Neuronal stem cell (in vitro differentiated cells): Measurements from ENCODE around the gene GPRIN1.

Experiments used
- DNase-seq: peaks from one replicate; pipeline ENCODE4 v3.0.0-alpha.2; 2013; ENCODE audit warnings: low spot score
- H2AFZ ChIP-seq: one replicate; pipeline ENCODE4 v1.6.1; 2013; ENCODE audit warnings: mild to moderate bottlenecking, low read length, inconsistent platforms
- H2AK5ac ChIP-seq: 2 replicates; pipeline ENCODE4 v1.6.1; 2013; ENCODE audit warnings: low read depth, mild to moderate bottlenecking, inconsistent platforms, low read length, moderate library complexity, mixed read lengths
- H2BK120ac ChIP-seq: 2 replicates; pipeline ENCODE4 v1.6.1; 2013; ENCODE audit warnings: low read depth, mild to moderate bottlenecking, inconsistent platforms, low read length, moderate library complexity, mixed read lengths
- H2BK12ac ChIP-seq: one replicate; pipeline ENCODE4 v1.6.1; 2013; ENCODE audit warnings: low read length, inconsistent platforms
- H2BK15ac ChIP-seq: 2 replicates; pipeline ENCODE4 v1.6.1; 2013; ENCODE audit warnings: mild to moderate bottlenecking, low read length, inconsistent platforms, mixed read lengths
- H2BK5ac ChIP-seq: one replicate; pipeline ENCODE4 v1.6.1; 2013; ENCODE audit warnings: inconsistent platforms, mild to moderate bottlenecking, low read length, moderate library complexity
- H3K14ac ChIP-seq: one replicate; pipeline ENCODE4 v1.6.1; 2013; ENCODE audit warnings: low read length, inconsistent platforms
- H3K18ac ChIP-seq: 2 replicates; pipeline ENCODE4 v1.6.1; 2013; ENCODE audit warnings: low read length, inconsistent platforms
- H3K23ac ChIP-seq: 2 replicates; pipeline ENCODE4 v1.6.1; 2013; ENCODE audit warnings: low read depth, mild to moderate bottlenecking, mixed read lengths, low read length, inconsistent platforms; ENCODE audit not compliant: poor library complexity
- H3K27ac ChIP-seq: replicated peaks from 3 replicates; pipeline ENCODE4 v1.5.1; 2013; ENCODE audit warnings: low read length, inconsistent platforms
- H3K27me3 ChIP-seq, 3 experiments: 2 replicates each; pipeline ENCODE4 v1.6.1; 2013; ENCODE audit warnings: low read length in 3 of 3, mild to moderate bottlenecking in 2 of 3, inconsistent platforms in 1 of 3, low read depth in 1 of 3, mixed read lengths in 1 of 3, moderate library complexity in 1 of 3; ENCODE audit not compliant: control insufficient read depth in 3 of 3, insufficient read depth in 3 of 3
- H3K36me3 ChIP-seq, 2 donors: replicated peaks in 1 of 2; 2 replicates each; pipeline ENCODE4 v1.6.1; 2013; ENCODE audit warnings: low read length in 2 of 2; ENCODE audit not compliant: control insufficient read depth in 2 of 2, insufficient read depth in 2 of 2
- H3K4ac ChIP-seq: 2 replicates; pipeline ENCODE4 v1.6.1; 2013; ENCODE audit warnings: inconsistent platforms, mild to moderate bottlenecking, low read length, moderate library complexity
- H3K4me1 ChIP-seq, 2 donors: 1 replicate in 1 of 2; 2 replicates in 1 of 2; pipeline ENCODE4 v1.6.1; 2013; ENCODE audit warnings: low read length in 2 of 2, low read depth in 1 of 2; ENCODE audit not compliant: control insufficient read depth in 2 of 2, insufficient read depth in 1 of 2
- H3K4me2 ChIP-seq: one replicate; pipeline ENCODE4 v1.6.1; 2013; ENCODE audit warnings: mild to moderate bottlenecking, low read length, inconsistent platforms; ENCODE audit not compliant: insufficient read depth, poor library complexity, severe bottlenecking
- H3K4me3 ChIP-seq, 2 donors: 2 replicates each; pipeline ENCODE4 v1.5.1; 2013; ENCODE audit warnings: low read length in 2 of 2, mild to moderate bottlenecking in 2 of 2, inconsistent platforms in 1 of 2, moderate library complexity in 1 of 2
- H3K79me1 ChIP-seq: one replicate; pipeline ENCODE4 v1.6.1; 2013; ENCODE audit warnings: low read depth, mild to moderate bottlenecking, inconsistent platforms, low read length, moderate library complexity
- H3K9ac ChIP-seq: one replicate; pipeline ENCODE4 v1.6.1; 2013; ENCODE audit warnings: mild to moderate bottlenecking, low read depth, low read length, inconsistent platforms; ENCODE audit not compliant: poor library complexity
- H3K9me3 ChIP-seq, 2 donors: replicated peaks in 1 of 2; 2 replicates each; pipeline versions ENCODE3 to v1.6.1; 2013; ENCODE audit warnings: low read length in 2 of 2, mild to moderate bottlenecking in 2 of 2, inconsistent platforms in 1 of 2, low read depth in 1 of 2, mixed read lengths in 1 of 2, moderate library complexity in 1 of 2; ENCODE audit not compliant: control insufficient read depth in 2 of 2, insufficient read depth in 1 of 2
- H4K8ac ChIP-seq: one replicate; pipeline ENCODE4 v1.6.1; 2013; ENCODE audit warnings: low read depth, mild to moderate bottlenecking, inconsistent platforms, low read length, moderate library complexity
- H4K91ac ChIP-seq: one replicate; pipeline ENCODE4 v1.6.1; 2013; ENCODE audit warnings: low read length, low read depth, mild to moderate bottlenecking, inconsistent platforms; ENCODE audit not compliant: poor library complexity
- WGBS, 2 donors: extraction: QIAGEN DNeasy Blood & Tissue Kit; methylation state at CpG; one replicate each; pipeline ENCODE4 v1.1.7; 2013; ENCODE audit warnings: missing lambda C conversion rate in 2 of 2, mixed read lengths in 1 of 2; ENCODE audit not compliant: insufficient read length in 2 of 2, insufficient replicate concordance in 1 of 2; ENCODE audit errors: extremely low coverage in 2 of 2; 5-methylcytosine and 5-hydroxymethylcytosine counted together

Gene GPRIN1

GRCh38 chr5:176619569-176620332 lies 9.8 kb upstream of the GPRIN1 start:
- Histone ChIP-seq H3K23ac (peak overlapping the region; percentile 93), H3K36me3 (no peaks in the 10 kb centered on the region), H3K79me1 (no peaks in the 10 kb centered on the region), H3K27ac (no peak overlapping the region), H4K91ac (no peak overlapping the region), H3K14ac (peak overlapping the region; percentile 71), H3K9me3 (peaks cover 0 to 6% of the 10 kb centered on the region in 2 donors), H2BK5ac (no peak overlapping the region), H3K9ac (peak overlapping the region; percentile 9), H3K18ac (peak overlapping the region; percentile 84), H3K4ac (peak overlapping the region; percentile 46), H2BK12ac (no peak overlapping the region), H4K8ac (peak overlapping the region; percentile 82), H2BK120ac (no peak overlapping the region), H2AFZ (peak overlapping the region; percentile 65), H3K4me3 (peak overlapping the region in 1 of 2 donors; percentile 64), H3K4me1 (peaks cover 8 to 23% of the 10 kb centered on the region in 2 donors), H3K27me3 (peaks cover 14 to 84% (median 49%) of the 10 kb centered on the region in 3 experiments), H2BK15ac (peak overlapping the region; percentile 78), H3K4me2 (peak overlapping the region; percentile 48), H2AK5ac (peak overlapping the region; percentile 60)
- no CpG with 5 or more reads among the region's 59 CpGs for WGBS, 2 donors
- no peak for DNase-seq

GRCh38 chr5:176619203-176619568 lies 9.2 kb upstream of the GPRIN1 start:
- H2BK15ac ChIP-seq = no peak overlapping the region
- H3K4me3 ChIP-seq = peak overlapping the region in 1 of 2 donors; percentile 64
- H3K23ac ChIP-seq = peak overlapping the region; percentile 93
- H3K4me2 ChIP-seq = peak overlapping the region; percentile 48
- H3K4ac ChIP-seq = no peak overlapping the region
- no peak overlapping the region for H2BK120ac ChIP-seq
- H3K27ac ChIP-seq = no peak overlapping the region
- H2BK5ac ChIP-seq = no peak overlapping the region
- H3K4me1 ChIP-seq = peaks cover 8 to 25% of the 10 kb centered on the region in 2 donors
- no peak overlapping the region for H2BK12ac ChIP-seq
- H3K18ac ChIP-seq = no peak overlapping the region
- H3K14ac ChIP-seq = no peak overlapping the region
- H3K9me3 ChIP-seq = peaks cover 0 to 6% of the 10 kb centered on the region in 2 donors
- peak; percentile 89 for DNase-seq
- peak overlapping the region; percentile 60 for H2AK5ac ChIP-seq
- H4K91ac ChIP-seq = no peak overlapping the region
- WGBS, 2 donors = no CpG with 5 or more reads among the region's 31 CpGs
- H3K27me3 ChIP-seq = peaks cover 14 to 83% (median 49%) of the 10 kb centered on the region in 3 experiments
- no peaks in the 10 kb centered on the region for H3K79me1 ChIP-seq
- peak overlapping the region; percentile 57 for H3K9ac ChIP-seq
- H4K8ac ChIP-seq = no peak overlapping the region
- no peaks in the 10 kb centered on the region for H3K36me3 ChIP-seq
- H2AFZ ChIP-seq = peak overlapping the region; percentile 82

- H3K79me1 ChIP-seq = no peaks in the 10 kb centered on the region
- H3K14ac ChIP-seq = no peak overlapping the region
- peaks cover 8 to 29% of the 10 kb centered on the region in 2 donors for H3K4me1 ChIP-seq
- no peak overlapping the region for H3K27ac ChIP-seq
- no peak overlapping the region for H2BK120ac ChIP-seq
- H2BK15ac ChIP-seq = no peak overlapping the region
- peak overlapping the region; percentile 82 for H2AFZ ChIP-seq
- peak overlapping the region; percentile 26 for H3K4me2 ChIP-seq
- no peak overlapping the region for H2BK12ac ChIP-seq
- WGBS, 2 donors = no CpG with 5 or more reads among the region's 19 CpGs
- no peak overlapping the region for H2AK5ac ChIP-seq
- no peak overlapping the region for H2BK5ac ChIP-seq
- H3K9me3 ChIP-seq = peaks cover 0 to 6% of the 10 kb centered on the region in 2 donors
- peaks cover 14 to 79% (median 49%) of the 10 kb centered on the region in 3 experiments for H3K27me3 ChIP-seq
- no peak overlapping the region for H4K8ac ChIP-seq
- no peaks in the 10 kb centered on the region for H3K36me3 ChIP-seq
- no peak overlapping the region for H3K4ac ChIP-seq
- no peak overlapping the region for H3K23ac ChIP-seq
- peak overlapping the region; percentile 87 for H3K18ac ChIP-seq
- no peak overlapping the region for H4K91ac ChIP-seq
- peak overlapping the region; percentile 57 for H3K9ac ChIP-seq
- DNase-seq = no peak
- H3K4me3 ChIP-seq = peak overlapping the region in 1 of 2 donors; percentile 60
Measured at GRCh38 chr5:176618783-176619182, 8.8 kb upstream of the GPRIN1 start.

- H3K4me1 ChIP-seq = peaks cover 8 to 32% of the 10 kb centered on the region in 2 donors
- no peak overlapping the region for H3K9ac ChIP-seq
- no peak overlapping the region for H3K4me3 ChIP-seq
- H3K27me3 ChIP-seq = peaks cover 14 to 76% (median 47%) of the 10 kb centered on the region in 3 experiments
- no CpG with 5 or more reads among the region's 7 CpGs for WGBS, 2 donors
- no peak overlapping the region for H3K4me2 ChIP-seq
- no peak overlapping the region for H2BK12ac ChIP-seq
- H3K23ac ChIP-seq = peak overlapping the region; percentile 20
- no peak overlapping the region for H4K8ac ChIP-seq
- no peak overlapping the region for H2BK15ac ChIP-seq
- H2BK5ac ChIP-seq = peak overlapping the region; percentile 39
- peaks cover 0 to 6% of the 10 kb centered on the region in 2 donors for H3K9me3 ChIP-seq
- H4K91ac ChIP-seq = no peak overlapping the region
- H2BK120ac ChIP-seq = no peak overlapping the region
- no peak overlapping the region for H2AFZ ChIP-seq
- no peak overlapping the region for H3K18ac ChIP-seq
- H2AK5ac ChIP-seq = no peak overlapping the region
- DNase-seq = no peak
- no peak overlapping the region for H3K27ac ChIP-seq
- H3K36me3 ChIP-seq = no peaks in the 10 kb centered on the region
- no peak overlapping the region for H3K4ac ChIP-seq
- H3K79me1 ChIP-seq = no peaks in the 10 kb centered on the region
- peak overlapping the region; percentile 38 for H3K14ac ChIP-seq
Measured at GRCh38 chr5:176616511-176616910, 6.6 kb upstream of the GPRIN1 start.
